Endometrium (tissue), 2 donors: ENCODE data around the gene SNX10.

Experiments used
- FAIRE-seq: peaks from 2 replicates; lab custom pipeline; 2012; peaks lifted over from hg19 to GRCh38; lab: Jason Lieb, UNC
- donor health status: control.
- donor health status: control.

The SNX10 gene

DNA sequence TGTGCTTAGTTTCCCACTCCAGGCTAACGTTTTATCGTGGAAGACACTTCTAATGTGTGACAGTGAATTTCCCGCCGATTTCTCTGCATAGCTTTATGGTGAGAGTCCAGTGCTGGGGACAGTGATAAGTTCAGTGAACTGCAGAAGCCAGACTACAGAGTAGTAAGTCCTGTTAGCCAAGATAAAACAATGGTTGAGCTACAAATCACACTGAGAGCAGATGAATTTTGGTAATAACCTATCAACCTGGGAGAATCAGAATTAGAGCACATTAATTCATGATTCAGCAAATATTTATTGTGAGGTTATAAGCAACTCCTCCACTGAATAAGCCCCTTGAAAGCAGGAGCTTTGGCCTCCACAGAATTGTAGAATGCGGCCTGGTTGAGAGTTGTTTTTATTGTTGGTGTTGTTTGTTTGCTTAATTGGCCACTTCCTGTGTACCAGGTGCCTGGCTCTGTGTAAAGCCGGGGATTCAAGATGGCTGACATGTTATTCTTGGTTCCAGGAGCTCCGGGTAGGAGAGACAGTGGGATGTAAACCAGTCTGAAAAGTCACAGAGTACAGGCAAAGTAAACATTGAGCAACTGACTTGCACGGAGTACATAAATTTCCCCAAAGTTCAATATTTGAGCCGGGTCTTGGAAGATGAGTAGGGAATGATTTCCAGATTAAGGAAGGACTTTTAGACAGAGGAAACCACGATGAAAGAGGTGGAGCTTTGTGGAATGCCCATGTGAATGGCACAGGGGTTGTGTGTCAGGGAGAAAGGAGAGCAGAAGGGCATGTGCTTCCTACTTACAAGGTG, 112.7 kb downstream of the SNX10 start:
- FAIRE-seq = no peak

DNA sequence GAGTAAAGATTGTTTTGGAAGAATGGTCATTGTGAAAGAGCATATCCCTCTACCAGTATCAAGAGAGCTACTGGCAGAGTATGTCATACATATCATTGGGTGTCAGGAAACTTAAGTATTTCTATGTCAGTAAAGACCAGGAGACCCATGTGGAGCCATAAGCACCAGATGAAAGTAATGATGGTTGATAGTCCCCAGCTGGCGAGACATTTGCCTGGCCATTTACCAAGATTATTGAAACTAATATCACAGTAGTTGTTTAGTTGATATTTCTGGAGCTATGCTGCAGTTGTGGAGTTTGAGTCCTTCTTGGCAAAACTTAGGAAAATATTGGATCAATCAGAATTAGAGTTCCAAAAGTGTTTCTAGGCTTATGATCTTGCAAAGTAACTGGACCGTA, 114.8 kb downstream of the SNX10 start:
- FAIRE-seq = no peak

- FAIRE-seq = no peak
These were observed 118.2 kb downstream of the SNX10 start for GRCh38 chr7:26409661-26410547.

GRCh38 chr7:26413007-26413691, 121.5 kb downstream of the SNX10 start:
- no peak for FAIRE-seq

- no peak for FAIRE-seq
These were observed 124.3 kb downstream of the SNX10 start for GRCh38 chr7:26416004-26416403.

- FAIRE-seq = no peak
These were observed 126.3 kb downstream of the SNX10 start for GRCh38 chr7:26417911-26418413.

- FAIRE-seq = no peak
These were observed 127.5 kb downstream of the SNX10 start for GRCh38 chr7:26419198-26419597.

DNA sequence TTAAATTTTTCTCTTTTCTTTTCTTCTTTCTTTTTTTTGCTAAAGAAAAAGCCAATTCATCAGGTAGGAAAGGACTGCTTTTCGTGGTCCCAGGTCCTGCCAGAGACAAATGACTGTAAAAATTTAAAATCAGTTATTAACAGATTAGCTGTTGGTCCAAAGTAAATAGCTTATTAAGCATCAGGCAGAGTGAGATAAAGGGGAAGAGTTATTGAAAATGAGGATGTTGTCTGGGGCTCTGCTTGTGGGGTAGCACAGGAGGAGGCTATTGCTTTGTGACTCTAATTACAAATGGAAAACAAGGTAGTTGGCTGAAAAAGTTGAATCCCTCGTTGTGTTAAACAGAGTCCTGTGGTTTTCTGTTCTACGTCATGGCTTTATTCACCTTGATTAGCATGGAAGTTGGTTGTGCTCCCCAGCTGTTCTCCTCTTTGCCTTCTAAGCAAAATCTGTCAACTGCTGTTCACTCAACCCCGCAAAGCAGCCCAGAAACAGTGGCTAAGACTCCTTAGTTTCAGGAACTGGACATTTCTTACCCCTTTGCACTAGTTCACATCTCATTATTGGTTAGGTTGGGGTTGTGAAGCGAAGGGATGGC, 128.9 kb downstream of the SNX10 start:
- FAIRE-seq = no peak

GRCh38 chr7:26422761-26423160, 131.1 kb downstream of the SNX10 start:
- FAIRE-seq = no peak

DNA sequence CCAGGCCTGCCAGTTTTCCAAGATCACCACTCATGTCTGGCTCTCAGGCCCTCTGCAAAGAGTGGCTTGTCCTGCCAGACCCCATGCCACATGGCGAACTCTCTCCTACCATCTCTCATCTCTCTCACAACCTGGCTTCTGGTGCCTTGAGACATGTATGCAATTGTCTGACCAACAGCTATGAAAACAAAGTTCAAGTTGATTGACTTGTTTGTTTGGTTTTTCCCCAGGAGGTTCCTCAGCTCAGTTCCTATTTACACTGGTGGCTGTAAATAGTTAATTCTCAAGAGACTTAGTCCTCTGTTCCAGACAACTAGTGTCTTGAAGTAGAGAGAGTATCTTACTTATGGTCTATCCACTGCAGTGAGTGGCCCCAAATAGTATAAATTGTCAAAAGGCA, 131.8 kb downstream of the SNX10 start:
- FAIRE-seq = no peak
